HL-60 (cell line): ENCODE measurements around the gene ALG3.

ENCODE experiments used
- DNase-seq, 2 experiments: peaks; one replicate each; pipeline ENCODE4 v3.0.0-alpha.2; 2010 to 2020; ENCODE audit warnings: low read depth in 1 of 2, low spot score in 1 of 2
- H3K27ac ChIP-seq: fragments of 250-450 bp; sonication (Bioruptor Pico); replicated peaks from 2 replicates; pipeline ENCODE4 v1.5.1; 2020; ENCODE audit warnings: mild to moderate bottlenecking, moderate library complexity
- H3K27me3 ChIP-seq: fragments of 250-450 bp; sonication (Bioruptor Pico); 2 replicates; pipeline ENCODE4 v1.5.1; 2021; ENCODE audit warnings: mild to moderate bottlenecking, moderate library complexity; ENCODE audit not compliant: insufficient read depth, poor library complexity, severe bottlenecking
- H3K4me3 ChIP-seq: replicated peaks from 2 replicates; pipeline ENCODE4 v1.5.1; 2011; ENCODE audit warnings: mild to moderate bottlenecking, control low read depth, low read length; ENCODE audit not compliant: insufficient read depth
- GABPA ChIP-seq: IDR thresholded peaks from 2 replicates; pipeline ENCODE4 v1.6.1; 2012; ENCODE audit warnings: low read depth
- POLR2AphosphoS5 ChIP-seq: IDR thresholded peaks from 2 replicates; pipeline ENCODE4 v1.6.1; 2012; ENCODE audit warnings: low read depth
- REST ChIP-seq: IDR thresholded peaks from 2 replicates; pipeline ENCODE4 v1.6.1; 2012; ENCODE audit warnings: low read depth; ENCODE audit not compliant: insufficient replicate concordance
- SPI1 ChIP-seq: IDR thresholded peaks from 2 replicates; pipeline ENCODE4 v1.6.1; 2012; ENCODE audit warnings: low read depth, mild to moderate bottlenecking, borderline replicate concordance
- TF ChIP-seq, protein P1 (sequence below): IDR thresholded peaks from one replicate; pipeline ENCODE4 v1.5.1; 2011; ENCODE audit warnings: low read length, control low read depth, inconsistent platforms; ENCODE audit not compliant: insufficient read depth

The ALG3 gene

DNA sequence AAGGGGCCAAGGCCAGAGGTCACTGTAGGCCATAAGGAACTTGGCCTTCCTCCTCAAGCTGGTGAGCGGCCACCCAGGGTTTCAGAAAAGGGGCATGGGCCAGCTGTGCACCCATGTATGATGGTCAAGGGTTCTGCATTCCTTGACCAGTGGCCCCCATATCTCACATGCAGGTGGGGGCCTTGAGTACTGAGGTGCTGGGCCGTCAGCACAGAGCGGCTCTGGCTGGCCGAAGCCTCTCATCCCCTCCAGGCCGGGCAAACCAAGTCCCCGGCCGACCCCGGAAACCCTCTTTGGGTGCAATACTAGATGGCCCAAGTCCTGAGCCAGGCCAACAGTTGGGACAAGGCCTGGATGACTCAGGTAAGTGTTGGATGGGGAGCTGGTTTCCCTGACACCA, 9.5 kb downstream of the ALG3 start:
- no peak overlapping the region for H3K27ac ChIP-seq
- no peak for DNase-seq
- H3K4me3 ChIP-seq = no peak overlapping the region
- TF ChIP-seq, protein P1, sequence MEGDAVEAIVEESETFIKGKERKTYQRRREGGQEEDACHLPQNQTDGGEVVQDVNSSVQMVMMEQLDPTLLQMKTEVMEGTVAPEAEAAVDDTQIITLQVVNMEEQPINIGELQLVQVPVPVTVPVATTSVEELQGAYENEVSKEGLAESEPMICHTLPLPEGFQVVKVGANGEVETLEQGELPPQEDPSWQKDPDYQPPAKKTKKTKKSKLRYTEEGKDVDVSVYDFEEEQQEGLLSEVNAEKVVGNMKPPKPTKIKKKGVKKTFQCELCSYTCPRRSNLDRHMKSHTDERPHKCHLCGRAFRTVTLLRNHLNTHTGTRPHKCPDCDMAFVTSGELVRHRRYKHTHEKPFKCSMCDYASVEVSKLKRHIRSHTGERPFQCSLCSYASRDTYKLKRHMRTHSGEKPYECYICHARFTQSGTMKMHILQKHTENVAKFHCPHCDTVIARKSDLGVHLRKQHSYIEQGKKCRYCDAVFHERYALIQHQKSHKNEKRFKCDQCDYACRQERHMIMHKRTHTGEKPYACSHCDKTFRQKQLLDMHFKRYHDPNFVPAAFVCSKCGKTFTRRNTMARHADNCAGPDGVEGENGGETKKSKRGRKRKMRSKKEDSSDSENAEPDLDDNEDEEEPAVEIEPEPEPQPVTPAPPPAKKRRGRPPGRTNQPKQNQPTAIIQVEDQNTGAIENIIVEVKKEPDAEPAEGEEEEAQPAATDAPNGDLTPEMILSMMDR = no peak
- TF ChIP-seq SPI1 (no peak), GABPA (no peak), POLR2AphosphoS5 (no peak), REST (no peak)
- no peaks in the 10 kb centered on the region for H3K27me3 ChIP-seq

- Histone ChIP-seq H3K4me3 (no peak overlapping the region), H3K27ac (no peak overlapping the region), H3K27me3 (no peaks in the 10 kb centered on the region)
- TF ChIP-seq, protein P1 = no peak
- TF ChIP-seq GABPA (no peak), POLR2AphosphoS5 (no peak)
- no peak for DNase-seq
These were observed 10.4 kb downstream of the ALG3 start for GRCh38 chr3:184238246-184238818.

GRCh38 chr3:184237807-184238206, 11.0 kb downstream of the ALG3 start:
- no peak for TF ChIP-seq POLR2AphosphoS5
- TF ChIP-seq, protein P1 = no peak
- no peak for TF ChIP-seq GABPA
- TF ChIP-seq REST = no peak
- TF ChIP-seq SPI1 = no peak
- no peak for DNase-seq
- peaks cover under 1% of the 10 kb centered on the region for H3K27me3 ChIP-seq
- H3K27ac ChIP-seq = no peak overlapping the region
- H3K4me3 ChIP-seq = no peak overlapping the region

DNA sequence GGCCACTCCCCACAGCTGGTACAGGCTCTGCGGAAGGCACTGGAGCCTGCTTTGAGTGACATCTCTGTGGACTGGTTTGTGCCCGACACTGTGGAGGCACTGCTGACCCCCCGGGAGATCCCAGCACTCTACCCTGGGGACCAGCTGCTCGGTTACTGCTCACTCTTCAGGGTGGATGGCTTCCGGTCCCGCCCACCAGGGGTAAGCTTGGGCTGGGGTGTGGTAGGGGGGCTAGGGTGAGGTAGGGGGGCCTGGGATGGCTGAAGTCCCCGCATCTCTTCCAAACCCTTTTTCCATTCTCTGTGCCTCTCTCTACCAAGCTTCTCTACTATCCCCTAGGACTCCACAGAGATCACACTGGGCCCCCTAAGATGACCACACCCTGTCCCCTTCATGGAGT, 11.6 kb downstream of the ALG3 start:
- H3K27me3 ChIP-seq = peaks cover 5% of the 10 kb centered on the region
- no peak overlapping the region for H3K27ac ChIP-seq

More for the DNA sequence above, 11.6 kb downstream of the ALG3 start:
- no peak overlapping the region for H3K4me3 ChIP-seq
- no peak for TF ChIP-seq SPI1
- no peak for TF ChIP-seq GABPA
- DNase-seq = no peak
